GM23338 (cell line): ENCODE data around the gene ATF7IP2. TPM values are rescaled to one million over a fixed set of nuclear protein-coding genes. Genes with fewer than 3 reads are reported as not detected.

Experiments used
- ATAC-seq: fragments of 200-7000 bp; cut with Tn5 transposase; 3 replicates; pipeline ENCODE4 v1.9.1; 2020
- DNase-seq: peaks from one replicate; pipeline ENCODE4 v3.0.0-alpha.2; 2015; ENCODE audit warnings: low spot score
- H2AFZ ChIP-seq: fragments of 200-600 bp; sonication (generic); 2 replicates; pipeline ENCODE4 v1.8.0; 2016; ENCODE audit warnings: antibody characterized with exemption, mild to moderate bottlenecking, moderate library complexity
- H3F3A ChIP-seq: fragments of 200-600 bp; sonication (generic); replicated peaks from 2 replicates; pipeline ENCODE4 v1.8.0; 2017; ENCODE audit warnings: antibody characterized with exemption, mixed run types, low read depth
- H3K27ac ChIP-seq: fragments of 200-600 bp; sonication (generic); 2 replicates; pipeline ENCODE4 v1.6.1; 2016; ENCODE audit warnings: low read depth
- H3K27me3 ChIP-seq: fragments of 200-600 bp; sonication (generic); 2 replicates; pipeline ENCODE4 v1.8.0; 2016; ENCODE audit warnings: mild to moderate bottlenecking, mixed run types, moderate library complexity; ENCODE audit not compliant: insufficient read depth
- H3K36me3 ChIP-seq: fragments of 200-600 bp; sonication (generic); 2 replicates; pipeline ENCODE4 v1.8.0; 2016; ENCODE audit warnings: mild to moderate bottlenecking; ENCODE audit not compliant: insufficient read depth
- H3K4me1 ChIP-seq: fragments of 200-600 bp; sonication (generic); 2 replicates; pipeline ENCODE4 v1.8.0; 2016; ENCODE audit warnings: mild to moderate bottlenecking, moderate library complexity; ENCODE audit not compliant: insufficient read depth
- H3K4me2 ChIP-seq: fragments of 200-600 bp; sonication (generic); 2 replicates; pipeline ENCODE4 v1.7.1; 2017; ENCODE audit warnings: mixed run types
- H3K4me3 ChIP-seq: fragments of 200-600 bp; sonication (generic); 2 replicates; pipeline ENCODE4 v1.6.1; 2016; ENCODE audit warnings: mixed run types
- H3K79me2 ChIP-seq: fragments of 200-600 bp; sonication (generic); replicated peaks from 2 replicates; pipeline ENCODE4 v1.8.0; 2017; ENCODE audit warnings: mild to moderate bottlenecking; ENCODE audit not compliant: insufficient read depth
- H3K9me2 ChIP-seq: fragments of 200-600 bp; sonication (generic); 2 replicates; pipeline ENCODE4 v1.8.0; 2017; ENCODE audit not compliant: insufficient read depth
- H4K20me1 ChIP-seq: fragments of 200-600 bp; sonication (generic); replicated peaks from 2 replicates; pipeline ENCODE4 v1.8.0; 2017; ENCODE audit warnings: mild to moderate bottlenecking; ENCODE audit not compliant: insufficient read depth
- H3K27ac Mint-ChIP-seq: 2 replicates; pipeline ENCODE4 v1.8.0; 2020; ENCODE audit warnings: inconsistent platforms, mild to moderate bottlenecking, moderate library complexity, mixed read lengths
- H3K27me3 Mint-ChIP-seq: 3 replicates; pipeline ENCODE4 v1.8.0; 2022; ENCODE audit warnings: low read depth, mild to moderate bottlenecking, moderate library complexity, mixed read lengths, inconsistent platforms; ENCODE audit not compliant: insufficient read depth, poor library complexity
- H3K36me3 Mint-ChIP-seq: 3 replicates; pipeline ENCODE4 v1.8.0; 2021; ENCODE audit warnings: low read depth, mild to moderate bottlenecking, inconsistent platforms, moderate library complexity, mixed read lengths
- H3K4me1 Mint-ChIP-seq: 3 replicates; pipeline ENCODE4 v1.8.0; 2020; ENCODE audit warnings: mild to moderate bottlenecking, inconsistent platforms, mixed read lengths
- H3K4me3 Mint-ChIP-seq: 3 replicates; pipeline ENCODE4 v1.8.0; 2021; ENCODE audit warnings: moderate library complexity, mild to moderate bottlenecking, inconsistent platforms, mixed read lengths
- H3K9me3 Mint-ChIP-seq: 3 replicates; pipeline ENCODE4 v1.8.0; 2020; ENCODE audit warnings: moderate library complexity, mild to moderate bottlenecking, inconsistent platforms, mixed read lengths
- JUNB ChIP-seq: IDR thresholded peaks from one replicate; pipeline ENCODE4 v1.6.1; 2016; ENCODE audit warnings: antibody characterized with exemption; ENCODE audit not compliant: unreplicated experiment
- REST ChIP-seq: IDR thresholded peaks from one replicate; pipeline ENCODE4 v1.6.1; 2018; ENCODE audit warnings: antibody characterized with exemption; ENCODE audit not compliant: unreplicated experiment
- STAT1 ChIP-seq: IDR thresholded peaks from one replicate; pipeline ENCODE4 v1.6.1; 2016; ENCODE audit warnings: antibody characterized with exemption; ENCODE audit not compliant: unreplicated experiment
- ZNF114 ChIP-seq: fragments of 250-450 bp; sonication (Bioruptor Pico); IDR thresholded peaks from 2 replicates; pipeline ENCODE4 v1.5.0; 2020; ENCODE audit warnings: mild to moderate bottlenecking, moderate library complexity
- ZNF462 ChIP-seq: fragments of 250-450 bp; sonication (Bioruptor Pico); IDR thresholded peaks from 2 replicates; pipeline ENCODE4 v1.5.0; 2020; ENCODE audit warnings: mild to moderate bottlenecking, moderate library complexity
- polyA plus RNA-seq: library from polyadenylated mRNA; unstranded; fragments of >200 nt; fragmentation: Nextera tagmentation; extraction: Ambion mirVana; gene quantifications from 2 replicates; pipeline ENCODE4 v1.2.1, GENCODE V29; 2016
- total RNA-seq: library from RNA; depleted of rRNA; stranded (reverse); fragments of >200 nt; shearing (Covaris generic); gene quantifications from 2 replicates; pipeline ENCODE4 v1.2.3, GENCODE V29; 2014

The ATF7IP2 gene
- total and polyA plus RNA-seq, 2 experiments from 2014 or later, result 27.9 to 55.7 TPM

DNA sequence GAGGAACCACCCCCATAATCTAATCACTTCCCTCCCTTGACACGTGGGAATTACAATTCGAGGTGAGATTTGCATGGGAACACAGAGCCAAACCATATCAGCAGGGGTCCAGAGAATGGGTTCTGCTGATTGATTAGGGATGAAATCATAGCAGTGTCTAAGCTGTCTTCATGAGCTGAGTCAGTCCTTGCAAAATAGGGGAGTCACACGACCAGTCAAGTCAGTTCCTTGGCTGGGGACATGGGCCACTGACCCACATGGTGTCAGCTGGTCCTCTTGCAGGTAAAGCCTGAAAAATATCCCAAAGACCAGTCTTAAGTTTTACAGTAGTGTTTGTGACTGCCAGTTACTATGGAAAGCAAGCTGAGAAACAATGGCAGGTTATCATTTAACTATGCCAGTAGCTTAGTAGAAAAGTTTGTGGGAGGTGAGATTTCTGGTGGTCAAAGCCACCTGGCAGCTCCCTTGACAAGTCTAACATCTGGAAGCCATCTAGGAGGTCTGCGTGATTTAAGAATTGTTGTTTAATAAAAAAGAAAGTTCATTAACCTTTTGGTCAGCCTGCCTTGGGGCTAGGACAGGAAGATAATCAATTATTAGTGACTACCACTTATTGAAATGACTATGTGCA is 15.7 kb upstream of the ATF7IP2 start:
- ATAC-seq (no peak), DNase-seq (no peak)
- H3K4me3 ChIP-seq, result no peak overlapping the region
- Mint-ChIP-seq H3K4me3 (no peak overlapping the region), H3K27me3 (peaks cover 2% of the 10 kb centered on the region), H3K36me3 (no peaks in the 10 kb centered on the region), H3K4me1 (no peaks in the 10 kb centered on the region), H3K27ac (no peak overlapping the region), H3K9me3 (peaks cover 5% of the 10 kb centered on the region; the same call in 2 of the 3 replicates)
- no peaks in the 10 kb centered on the region for H4K20me1 ChIP-seq
- H3K27ac ChIP-seq, result no peak overlapping the region
- H3K4me2 ChIP-seq, result no peak overlapping the region
- H3K9me2 ChIP-seq, result no peaks in the 10 kb centered on the region
- no peaks in the 10 kb centered on the region for H3K79me2 ChIP-seq
- H3F3A ChIP-seq, result no peaks in the 10 kb centered on the region
- H3K4me1 ChIP-seq, result no peaks in the 10 kb centered on the region
- H3K36me3 ChIP-seq, result no peaks in the 10 kb centered on the region
- no peaks in the 10 kb centered on the region for H3K27me3 ChIP-seq
- no peak overlapping the region for H2AFZ ChIP-seq
- TF ChIP-seq STAT1 (no peak), REST (no peak), ZNF462 (CRISPR knock-in tag) (no peak), JUNB (no peak), ZNF114 (CRISPR knock-in tag) (no peak)
